HUES48 (cell line): ENCODE data around the gene BLVRA.
"Not testable (repeated sequence)": the region's sequence is repeated elsewhere in the genome, so short reads cannot be mapped to it uniquely, and the experiment has no call there.

Experiments used
- H3K27ac ChIP-seq: one replicate; pipeline ENCODE4 v1.7.0; 2013; ENCODE audit warnings: low read depth, low read length, inconsistent platforms
- H3K27me3 ChIP-seq: 2 replicates; pipeline ENCODE4 v1.6.1; 2013; ENCODE audit warnings: mild to moderate bottlenecking, low read length; ENCODE audit not compliant: control insufficient read depth, insufficient read depth
- H3K36me3 ChIP-seq: 2 replicates; pipeline ENCODE4 v1.6.1; 2013; ENCODE audit warnings: low read length; ENCODE audit not compliant: control insufficient read depth, insufficient read depth
- H3K4me1 ChIP-seq: 2 replicates; pipeline ENCODE4 v1.6.1; 2013; ENCODE audit warnings: mild to moderate bottlenecking, low read length; ENCODE audit not compliant: control insufficient read depth, insufficient read depth
- H3K4me3 ChIP-seq: 2 replicates; pipeline ENCODE4 v1.5.1; 2013; ENCODE audit warnings: mild to moderate bottlenecking, low read depth, low read length
- H3K9ac ChIP-seq: 2 replicates; pipeline ENCODE4 v1.6.1; 2013; ENCODE audit warnings: mild to moderate bottlenecking, low read depth, low read length, moderate library complexity
- H3K9me3 ChIP-seq: 2 replicates; pipeline ENCODE4 v1.6.1; 2013; ENCODE audit warnings: low read length; ENCODE audit not compliant: control insufficient read depth, insufficient read depth

BLVRA gene

GRCh38 chr7:43816046-43816797 is 57.7 kb downstream of the BLVRA start:
- H3K9ac ChIP-seq, H3K27me3 ChIP-seq, H3K4me3 ChIP-seq, H3K27ac ChIP-seq, H3K9me3 ChIP-seq, H3K36me3 ChIP-seq: not testable (repeated sequence)
- peaks cover 17% of the 10 kb centered on the region for H3K4me1 ChIP-seq

DNA sequence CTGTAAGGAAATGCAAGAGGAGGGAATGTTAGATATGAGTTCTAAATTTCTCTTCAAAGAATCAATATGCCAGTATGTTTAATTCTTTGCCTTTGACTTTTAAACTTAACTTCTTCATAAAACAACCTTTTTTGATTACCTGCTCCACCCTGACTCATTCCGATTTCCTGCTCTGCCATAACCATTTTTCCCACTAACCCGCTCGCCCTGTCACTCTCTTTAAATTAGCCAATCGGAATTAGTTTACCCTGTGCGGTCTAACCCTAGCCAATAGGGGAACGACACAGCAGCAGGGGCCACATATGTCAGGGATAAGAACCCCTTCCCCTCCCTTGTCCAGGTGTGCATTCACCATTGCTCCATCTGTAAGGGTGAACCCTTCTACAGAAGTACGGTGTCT is 64.9 kb downstream of the BLVRA start:
- H3K27ac ChIP-seq, H3K9me3 ChIP-seq, H3K27me3 ChIP-seq, H3K36me3 ChIP-seq, H3K9ac ChIP-seq, H3K4me3 ChIP-seq: not testable (repeated sequence)
- peaks cover 16% of the 10 kb centered on the region for H3K4me1 ChIP-seq

GRCh38 chr7:43823941-43824340 is 65.5 kb downstream of the BLVRA start:
- Histone ChIP-seq H3K9ac (no peak overlapping the region), H3K36me3 (no peaks in the 10 kb centered on the region), H3K4me1 (peaks cover 19% of the 10 kb centered on the region), H3K4me3 (no peak overlapping the region), H3K27ac (no peak overlapping the region), H3K9me3 (peaks cover 5% of the 10 kb centered on the region; the same call in 1 of the 2 replicates), H3K27me3 (no peaks in the 10 kb centered on the region)

GRCh38 chr7:43824513-43824912 is 66.0 kb downstream of the BLVRA start:
- H3K36me3 ChIP-seq, H3K9ac ChIP-seq, H3K27me3 ChIP-seq, H3K4me3 ChIP-seq, H3K9me3 ChIP-seq, H3K27ac ChIP-seq: not testable (repeated sequence)
- peaks cover 23% of the 10 kb centered on the region for H3K4me1 ChIP-seq

- Histone ChIP-seq H3K9ac (no peak overlapping the region), H3K4me3 (no peak overlapping the region)
Measured at GRCh38 chr7:43824963-43825362, 66.5 kb downstream of the BLVRA start.

GRCh38 chr7:43825391-43825808 is 66.9 kb downstream of the BLVRA start:
- Histone ChIP-seq H3K9ac (no peak overlapping the region), H3K27me3 (no peaks in the 10 kb centered on the region), H3K27ac (no peak overlapping the region), H3K4me1 (peaks cover 23% of the 10 kb centered on the region), H3K9me3 (peaks cover 6% of the 10 kb centered on the region; the same call in 1 of the 2 replicates), H3K36me3 (no peaks in the 10 kb centered on the region), H3K4me3 (no peak overlapping the region)

More at GRCh38 chr7:43824963-43825362, 66.5 kb downstream of the BLVRA start:
- Histone ChIP-seq H3K27me3 (no peaks in the 10 kb centered on the region), H3K27ac (no peak overlapping the region), H3K4me1 (peaks cover 23% of the 10 kb centered on the region), H3K36me3 (no peaks in the 10 kb centered on the region), H3K9me3 (peaks cover 5% of the 10 kb centered on the region; the same call in 1 of the 2 replicates)

- H3K27ac ChIP-seq, H3K27me3 ChIP-seq, H3K9me3 ChIP-seq, H3K9ac ChIP-seq, H3K4me3 ChIP-seq: not testable (repeated sequence)
- Histone ChIP-seq H3K4me1 (peaks cover 23% of the 10 kb centered on the region), H3K36me3 (peaks cover 11% of the 10 kb centered on the region)
Measured at GRCh38 chr7:43830917-43831316, 72.4 kb downstream of the BLVRA start.

GRCh38 chr7:43834463-43835251 is 76.2 kb downstream of the BLVRA start:
- Histone ChIP-seq H3K9ac (no peak overlapping the region), H3K27me3 (no peaks in the 10 kb centered on the region), H3K4me3 (no peak overlapping the region), H3K27ac (no peak overlapping the region), H3K4me1 (peaks cover 4% of the 10 kb centered on the region), H3K9me3 (peaks cover 6% of the 10 kb centered on the region; the same call in 1 of the 2 replicates), H3K36me3 (peaks cover 11% of the 10 kb centered on the region)

- Histone ChIP-seq H3K4me3 (0 out of 2 replicates have a peak overlapping the region, but pooled peaks have one; percentile 27), H3K27ac (no peak overlapping the region), H3K4me1 (peaks cover 4% of the 10 kb centered on the region), H3K9ac (no peak overlapping the region), H3K36me3 (peaks cover 7% of the 10 kb centered on the region), H3K9me3 (no peaks in the 10 kb centered on the region), H3K27me3 (no peaks in the 10 kb centered on the region)
Measured at GRCh38 chr7:43838201-43838658, 79.8 kb downstream of the BLVRA start.

DNA sequence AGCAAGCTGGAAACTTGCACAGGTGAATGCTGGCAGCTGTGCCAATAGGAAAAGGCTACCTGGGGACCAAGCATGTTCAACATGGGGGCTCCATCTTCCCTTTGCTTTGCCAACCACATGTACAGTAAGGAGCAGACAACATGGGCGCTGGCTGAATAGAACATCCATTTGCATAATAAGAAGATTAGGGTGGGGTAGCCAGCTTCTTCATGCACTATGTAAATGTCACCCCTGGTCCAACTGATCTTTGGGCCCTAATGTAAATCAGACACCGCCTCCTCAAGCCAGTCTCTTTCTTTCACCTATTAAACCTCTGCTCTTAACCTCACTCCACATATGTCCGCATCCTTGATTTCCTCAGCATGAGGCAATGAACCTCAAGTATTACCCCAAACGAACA is 84.8 kb downstream of the BLVRA start:
- Histone ChIP-seq H3K4me3 (no peak overlapping the region), H3K27ac (no peak overlapping the region), H3K27me3 (no peaks in the 10 kb centered on the region), H3K36me3 (no peaks in the 10 kb centered on the region), H3K9ac (no peak overlapping the region), H3K4me1 (peaks cover 4% of the 10 kb centered on the region), H3K9me3 (no peaks in the 10 kb centered on the region)

DNA sequence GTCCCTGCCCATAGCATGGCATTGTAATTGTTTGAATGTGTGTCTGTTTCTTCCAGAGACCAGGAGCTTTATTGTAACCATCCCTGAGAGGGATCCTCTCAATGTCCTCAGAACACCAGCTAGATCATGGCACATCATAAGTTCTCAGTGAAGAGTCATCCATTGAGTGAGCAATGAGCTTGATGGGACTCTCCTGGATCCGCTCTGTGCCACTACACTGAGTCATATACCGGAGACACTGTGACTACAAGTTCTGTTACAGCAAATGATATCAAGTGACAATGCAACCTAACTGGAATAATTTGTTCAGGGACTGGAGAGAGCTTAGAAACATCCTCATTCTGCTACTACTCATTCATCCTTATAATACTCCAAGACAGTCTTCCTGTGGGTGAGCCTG is 85.8 kb downstream of the BLVRA start:
- no peaks in the 10 kb centered on the region for H3K4me1 ChIP-seq
- H3K9ac ChIP-seq, result no peak overlapping the region
- H3K36me3 ChIP-seq, result no peaks in the 10 kb centered on the region
- H3K4me3 ChIP-seq, result no peak overlapping the region
- H3K9me3 ChIP-seq, result no peaks in the 10 kb centered on the region
- H3K27ac ChIP-seq, result no peak overlapping the region
- H3K27me3 ChIP-seq, result no peaks in the 10 kb centered on the region
